HCT116 (cell line): Measurements from ENCODE around the gene CRYAB. TPM values are rescaled to one million over a fixed set of nuclear protein-coding genes. Genes with fewer than 3 reads are reported as not detected.

ENCODE experiments used
- ATAC-seq: fragments of 200-7000 bp; cut with Tn5 transposase; 2 replicates; pipeline ENCODE4 v1.9.1; 2020; ENCODE audit warnings: mild to moderate bottlenecking, moderate library complexity
- BruUV-seq: library from RNA; stranded (reverse); fragments of 400-500 nt; replicated peaks from 2 replicates; lab custom pipeline; 2021; lab: Mats Ljungman, UMichigan
- CTCF ChIA-PET: fragments of 300-600 bp; sonication (Branson Sonifier 250); formaldehyde crosslinking; loops from one replicate; lab custom pipeline; 2021; ENCODE audit warnings: antibody characterized with exemption; lab: Charles Lee
- POLR2A ChIA-PET: fragments of 300-600, 350-600 bp; sonication (Branson Sonifier 250); formaldehyde crosslinking; loops from one replicate; lab custom pipeline; 2021; ENCODE audit warnings: antibody characterized with exemption; lab: Charles Lee
- RAD21 ChIA-PET, 2 experiments: fragments of 300-600 bp; sonication (Branson Sonifier 250); formaldehyde crosslinking; loops; one replicate each; lab custom pipeline; 2023; ENCODE audit warnings: low total read pairs in 2 of 2; ENCODE audit not compliant: uncharacterized antibody in 2 of 2, unreplicated experiment in 2 of 2, low non-redundant PET in 1 of 2; lab: Charles Lee
- DNase-seq: peaks from one replicate; pipeline ENCODE4 v3.0.0-alpha.2; 2010; ENCODE audit warnings: low read depth, low spot score
- H2AFZ ChIP-seq: fragments of 200-600 bp; shearing (Covaris generic), sonication (generic); 2 replicates; pipeline ENCODE4 v1.6.1; 2017; ENCODE audit warnings: low read depth, mixed run types, mixed read lengths, antibody characterized with exemption, low read length; ENCODE audit not compliant: poor library complexity, severe bottlenecking
- H3K27ac ChIP-seq: 2 replicates; pipeline ENCODE4 v1.5.1; 2012; ENCODE audit warnings: low read depth, low read length
- H3K27me3 ChIP-seq: fragments of 200-600 bp; sonication (generic); 2 replicates; pipeline ENCODE4 v1.6.1; 2016; ENCODE audit warnings: mixed run types, low read length, mixed read lengths; ENCODE audit not compliant: insufficient read depth
- H3K36me3 ChIP-seq, 2 experiments: fragments of 200-500 bp in 1 of 2; fragments of 200-600 bp in 1 of 2; sonication (Bioruptor generic) in 1 of 2; sonication (generic) in 1 of 2; 2 replicates each; pipeline versions ENCODE4 v1.5.1 to v1.6.1; 2014 to 2016; ENCODE audit warnings: low read length in 2 of 2, inconsistent platforms in 1 of 2, mixed read lengths in 1 of 2, mixed run types in 1 of 2; ENCODE audit not compliant: insufficient read depth in 2 of 2, control insufficient read depth in 1 of 2
- H3K4me1 ChIP-seq, 2 experiments: fragments of 200-600 bp in 1 of 2; sonication (generic) in 1 of 2; 2 replicates each; pipeline versions ENCODE4 v1.5.1 to v1.6.1; 2012 to 2017; ENCODE audit warnings: low read length in 2 of 2, inconsistent platforms in 1 of 2, mild to moderate bottlenecking in 1 of 2, mixed read lengths in 1 of 2, mixed run types in 1 of 2, moderate library complexity in 1 of 2; ENCODE audit not compliant: insufficient read depth in 2 of 2, control insufficient read depth in 1 of 2
- H3K4me2 ChIP-seq: fragments of 200-600 bp; sonication (generic); 2 replicates; pipeline ENCODE4 v1.6.1; 2017; ENCODE audit warnings: mixed run types, low read length, mixed read lengths
- H3K4me3 ChIP-seq, 2 experiments: fragments of 200-600 bp in 1 of 2; sonication (generic) in 1 of 2; replicated peaks in 1 of 2; 2 replicates each; pipeline ENCODE4 v1.5.1; 2011 to 2016; ENCODE audit warnings: low read length in 2 of 2, control low read depth in 1 of 2, low read depth in 1 of 2, mild to moderate bottlenecking in 1 of 2, mixed read lengths in 1 of 2, mixed run types in 1 of 2
- H3K79me2 ChIP-seq: fragments of 200-600 bp; sonication (generic); 2 replicates; pipeline ENCODE4 v1.6.1; 2017; ENCODE audit warnings: mild to moderate bottlenecking, mixed run types, low read length, moderate library complexity, mixed read lengths; ENCODE audit not compliant: insufficient read depth
- H3K9ac ChIP-seq: fragments of 200-600 bp; sonication (generic); 2 replicates; pipeline ENCODE4 v1.6.1; 2016; ENCODE audit warnings: low read length, mixed read lengths
- H3K9me2 ChIP-seq: fragments of 200-600 bp; sonication (generic), shearing (Covaris generic); 2 replicates; pipeline ENCODE4 v1.6.1; 2017; ENCODE audit warnings: mixed run types, mild to moderate bottlenecking, moderate library complexity; ENCODE audit not compliant: insufficient read depth
- H3K9me3 ChIP-seq, 2 experiments: fragments of 200-500 bp in 1 of 2; fragments of 200-600 bp in 1 of 2; sonication (Bioruptor generic) in 1 of 2; sonication (generic) in 1 of 2; 2 replicates each; pipeline ENCODE4 v1.6.1; 2014 to 2017; ENCODE audit warnings: low read length in 2 of 2, mixed read lengths in 2 of 2, inconsistent platforms in 1 of 2, low read depth in 1 of 2, mild to moderate bottlenecking in 1 of 2, mixed run types in 1 of 2, moderate library complexity in 1 of 2; ENCODE audit not compliant: control insufficient read depth in 1 of 2, insufficient read depth in 1 of 2
- H4K20me1 ChIP-seq: fragments of 200-600 bp; sonication (generic), shearing (Covaris generic); 2 replicates; pipeline ENCODE4 v1.6.1; 2017; ENCODE audit warnings: mixed run types, mild to moderate bottlenecking, moderate library complexity; ENCODE audit not compliant: insufficient read depth
- EGR1 ChIP-seq: IDR thresholded peaks from 2 replicates; pipeline ENCODE4 v1.6.1; 2012; ENCODE audit warnings: low read depth
- ELF1 ChIP-seq: IDR thresholded peaks from 2 replicates; pipeline ENCODE4 v1.6.1; 2012; ENCODE audit warnings: low read depth, borderline replicate concordance
- SIN3A ChIP-seq: IDR thresholded peaks from 2 replicates; pipeline ENCODE4 v1.6.1; 2012; ENCODE audit warnings: low read depth
- TCF7L2 ChIP-seq: IDR thresholded peaks from 2 replicates; pipeline ENCODE4 v1.7.0; 2011; ENCODE audit warnings: borderline replicate concordance, inconsistent platforms; ENCODE audit not compliant: insufficient read depth, insufficient read length; ENCODE audit errors: extremely low read depth
- YY1 ChIP-seq: IDR thresholded peaks from 2 replicates; pipeline ENCODE4 v1.6.1; 2011; ENCODE audit warnings: low read length, low read depth, moderate library complexity, mild to moderate bottlenecking; ENCODE audit not compliant: insufficient replicate concordance; ENCODE audit errors: extremely low read depth
- ZBTB33 ChIP-seq: IDR thresholded peaks from 2 replicates; pipeline ENCODE4 v1.6.1; 2011; ENCODE audit warnings: mild to moderate bottlenecking, low read length, moderate library complexity; ENCODE audit not compliant: insufficient replicate concordance; ENCODE audit errors: extremely low read depth
- ZFX ChIP-seq: fragments of 450-650 bp; IDR thresholded peaks from 2 replicates; pipeline ENCODE4 v1.6.1; 2017
- intact Hi-C: fragments of 100-400 bp; cut with micrococcal nuclease; formaldehyde crosslinking; loops from 2 replicates; pipeline ENCODE4 v1.10.0; 2022
- total RNA-seq: library from RNA; stranded (reverse); gene quantifications from one replicate; pipeline ENCODE4 v1.2.1, GENCODE V29; 2021; ENCODE audit not compliant: unreplicated experiment

The CRYAB gene
- total RNA-seq, 1 experiment from 2014 or later, result not detected

- no TSS peak for BruUV-seq
- DNase-seq, result no peak
- H3K9me3 ChIP-seq, result no peaks in the 10 kb centered on the region
- peaks cover 4% of the 10 kb centered on the region; the same call in 1 of the 2 replicates for H3K27me3 ChIP-seq
- peaks cover 8 to 17% of the 10 kb centered on the region in 2 experiments; a peak in 3 of 4 replicates for H3K4me1 ChIP-seq
- TF ChIP-seq TCF7L2 (no peak), EGR1 (no peak), ZFX (no peak), ELF1 (no peak), YY1 (no peak), SIN3A (no peak), ZBTB33 (no peak)
- TF ChIP-seq, all 23 proteins: peak for 0
- Histone ChIP-seq H3K9me2 (no peaks in the 10 kb centered on the region), H3K36me3 (no peaks in the 10 kb centered on the region), H3K4me3 (no peak overlapping the region), H3K79me2 (no peaks in the 10 kb centered on the region), H3K4me2 (no peak overlapping the region), H4K20me1 (no peaks in the 10 kb centered on the region), H2AFZ (no peak overlapping the region), H3K27ac (no peak overlapping the region), H3K9ac (no peak overlapping the region)
- ChIA-PET CTCF (no interaction called here), RAD21 (no interaction called here), POLR2A (no interaction called here)
- intact Hi-C loops, result no loop called here
- ATAC-seq, result no peak
Measured at GRCh38 chr11:111920908-111921307, 9.3 kb upstream of the CRYAB start.
